Breast epithelium (tissue), 4 donors: ENCODE data around the gene SNTG2. TPM values are rescaled to one million over a fixed set of nuclear protein-coding genes. Genes with fewer than 3 reads are reported as not detected.

Experiments
- DNase-seq, 2 donors: peaks; one replicate each; pipeline ENCODE4 v3.0.0-alpha.2; 2019; ENCODE audit warnings: low spot score in 2 of 2
- H3K27ac ChIP-seq, 2 donors: fragments of 200-600 bp; sonication (generic) in 1 of 2; one replicate each; pipeline ENCODE4 v1.5.1; 2016 to 2019; ENCODE audit warnings: mild to moderate bottlenecking in 1 of 2
- H3K27me3 ChIP-seq, 2 donors: fragments of 200-600 bp; sonication (generic) in 1 of 2; one replicate each; pipeline versions ENCODE4 v1.5.1 to v1.6.0; 2017 to 2019; ENCODE audit warnings: control low read depth in 1 of 2, mild to moderate bottlenecking in 1 of 2
- H3K36me3 ChIP-seq: fragments of 200-600 bp; one replicate; pipeline ENCODE4 v1.5.1; 2019
- H3K4me1 ChIP-seq, 2 donors: fragments of 200-600 bp; sonication (generic); one replicate each; pipeline ENCODE4 v1.5.1; 2016 to 2019; ENCODE audit warnings: control low read depth in 1 of 2
- H3K4me3 ChIP-seq, 3 donors: fragments of 200-600 bp; sonication (generic); 1 replicate in 2 of 3; 2 replicates in 1 of 3; pipeline ENCODE4 v1.5.1; 2016 to 2019; ENCODE audit warnings: mild to moderate bottlenecking in 3 of 3, moderate library complexity in 2 of 3
- H3K9me3 ChIP-seq, 2 donors: fragments of 200-600 bp; sonication (generic) in 1 of 2; one replicate each; pipeline ENCODE4 v1.5.1; 2016 to 2019; ENCODE audit warnings: control low read depth in 1 of 2
- POLR2A ChIP-seq: fragments of 450-650 bp; IDR thresholded peaks from one replicate; pipeline ENCODE4 v1.6.1; 2016; ENCODE audit warnings: antibody characterized with exemption, mild to moderate bottlenecking, moderate library complexity
- POLR2AphosphoS5 ChIP-seq, 3 donors: sonication (generic); formaldehyde crosslinking; IDR thresholded peaks; one replicate each; pipeline ENCODE4 v1.6.1; 2017; ENCODE audit warnings: antibody characterized with exemption in 3 of 3
- intact Hi-C: fragments of 100-400 bp; cut with DNase I; formaldehyde crosslinking; loops from one replicate; pipeline ENCODE4 v1.15.1; 2023; ENCODE audit warnings: low total_unique reads
- total RNA-seq, 3 donors: library from RNA; depleted of rRNA; stranded (reverse); fragments of >200 nt; gene quantifications; one replicate each; pipeline ENCODE4 v1.1.0, GENCODE V29; 2016
- TF ChIP-seq, protein P1 (sequence below), 3 donors: fragments of 450-650 bp; IDR thresholded peaks; one replicate each; pipeline ENCODE4 v1.5.1; 2016 to 2017; ENCODE audit warnings: antibody characterized with exemption in 3 of 3, mild to moderate bottlenecking in 3 of 3, moderate library complexity in 3 of 3

The SNTG2 gene
- total RNA-seq, 3 donors from 2014 or later: 4.6 to 7.4 (median 6.0) TPM

DNA sequence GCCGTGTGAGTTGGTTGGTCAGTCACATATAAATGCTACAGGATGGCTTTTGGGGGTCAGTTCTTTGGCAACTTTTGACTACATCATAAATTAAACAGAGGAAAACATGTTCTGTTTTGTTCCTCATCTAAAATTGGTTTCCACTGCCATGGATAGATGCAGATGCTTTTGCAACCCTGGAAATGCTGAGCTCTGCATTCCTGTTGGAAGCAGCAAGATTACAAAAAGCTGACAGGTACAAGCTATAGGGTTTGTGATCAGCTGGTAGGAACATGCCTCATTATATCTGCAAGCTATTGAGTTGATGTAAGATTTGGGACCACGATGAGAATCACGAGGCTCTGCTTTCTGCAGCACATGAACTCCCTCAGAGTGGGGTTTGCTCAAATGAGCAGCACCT, 255.2 kb downstream of the SNTG2 start:
- DNase-seq: no peak

DNA sequence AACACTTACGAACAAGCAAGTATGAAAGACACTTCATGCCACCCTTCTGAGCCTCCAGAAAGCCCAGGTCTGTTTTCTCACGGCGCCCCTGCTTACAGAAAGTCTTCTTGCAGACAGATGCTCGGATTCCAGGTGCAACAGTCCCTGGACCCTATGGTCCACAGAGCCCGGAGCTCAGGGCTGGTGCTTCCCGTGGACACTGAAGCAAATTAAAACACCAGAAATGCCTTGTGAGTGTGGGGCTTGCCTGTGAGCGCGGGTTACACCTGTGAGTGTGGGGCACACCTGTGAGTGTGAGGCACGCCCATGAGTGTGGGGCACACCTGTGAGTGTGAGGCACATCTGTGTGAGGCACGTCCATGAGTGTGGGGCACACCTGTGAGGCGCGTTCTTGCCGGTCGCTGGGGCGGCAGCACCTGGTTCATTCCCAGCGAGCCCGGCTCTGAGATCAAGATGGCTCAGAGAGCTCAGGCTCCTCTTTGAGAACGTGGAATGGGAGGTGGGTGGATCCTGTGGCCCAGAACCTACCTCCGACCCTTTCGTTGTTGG, 257.4 kb downstream of the SNTG2 start:
- TF ChIP-seq POLR2A (no peak), POLR2AphosphoS5 (IDR thresholded peaks at IDR 0.05) (no peak)
- TF ChIP-seq, protein P1, sequence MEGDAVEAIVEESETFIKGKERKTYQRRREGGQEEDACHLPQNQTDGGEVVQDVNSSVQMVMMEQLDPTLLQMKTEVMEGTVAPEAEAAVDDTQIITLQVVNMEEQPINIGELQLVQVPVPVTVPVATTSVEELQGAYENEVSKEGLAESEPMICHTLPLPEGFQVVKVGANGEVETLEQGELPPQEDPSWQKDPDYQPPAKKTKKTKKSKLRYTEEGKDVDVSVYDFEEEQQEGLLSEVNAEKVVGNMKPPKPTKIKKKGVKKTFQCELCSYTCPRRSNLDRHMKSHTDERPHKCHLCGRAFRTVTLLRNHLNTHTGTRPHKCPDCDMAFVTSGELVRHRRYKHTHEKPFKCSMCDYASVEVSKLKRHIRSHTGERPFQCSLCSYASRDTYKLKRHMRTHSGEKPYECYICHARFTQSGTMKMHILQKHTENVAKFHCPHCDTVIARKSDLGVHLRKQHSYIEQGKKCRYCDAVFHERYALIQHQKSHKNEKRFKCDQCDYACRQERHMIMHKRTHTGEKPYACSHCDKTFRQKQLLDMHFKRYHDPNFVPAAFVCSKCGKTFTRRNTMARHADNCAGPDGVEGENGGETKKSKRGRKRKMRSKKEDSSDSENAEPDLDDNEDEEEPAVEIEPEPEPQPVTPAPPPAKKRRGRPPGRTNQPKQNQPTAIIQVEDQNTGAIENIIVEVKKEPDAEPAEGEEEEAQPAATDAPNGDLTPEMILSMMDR (IDR thresholded peaks at IDR 0.05): no peak
- no peaks in the 10 kb centered on the region for H3K4me1 ChIP-seq
- no peaks in the 10 kb centered on the region for H3K27me3 ChIP-seq
- no peak overlapping the region for H3K4me3 ChIP-seq
- H3K27ac ChIP-seq: no peak overlapping the region
- H3K9me3 ChIP-seq: no peaks in the 10 kb centered on the region
- intact Hi-C loops: loop anchor here (2.0 kb wide), 1 partner anchor 13 kb away; no protein-coding TSS in a partner anchor
- no peaks in the 10 kb centered on the region for H3K36me3 ChIP-seq
- DNase-seq: no peak

More for the DNA sequence above, 255.2 kb downstream of the SNTG2 start:
- TF ChIP-seq POLR2AphosphoS5 (IDR thresholded peaks at IDR 0.05) (no peak), POLR2A (no peak)
- TF ChIP-seq, protein P1 (IDR thresholded peaks at IDR 0.05): no peak
- Histone ChIP-seq H3K27me3 (no peaks in the 10 kb centered on the region), H3K4me1 (no peaks in the 10 kb centered on the region), H3K4me3 (no peak overlapping the region), H3K27ac (no peak overlapping the region), H3K9me3 (peaks cover 0 to 10% of the 10 kb centered on the region in 2 donors), H3K36me3 (no peaks in the 10 kb centered on the region)
- intact Hi-C loops: no loop called here

DNA sequence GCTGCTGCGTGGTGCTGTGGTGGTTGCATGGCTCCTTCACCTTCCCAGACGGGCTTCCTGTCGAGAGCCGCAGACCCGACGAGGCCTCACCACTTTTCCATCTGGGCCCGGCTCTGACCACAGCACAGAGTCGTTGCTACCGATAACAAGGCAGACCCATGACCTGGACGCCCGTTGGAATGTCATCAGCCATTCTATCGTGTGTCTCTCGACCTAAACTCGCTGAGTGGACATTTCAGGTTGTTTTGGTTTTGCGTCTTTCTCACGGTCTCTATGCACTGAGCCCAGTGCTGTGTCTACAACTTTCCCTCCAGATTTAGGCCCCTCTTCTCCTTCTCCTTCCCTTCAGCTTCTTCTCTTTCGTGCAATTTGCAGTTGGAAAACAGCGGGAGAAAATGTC, 257.9 kb downstream of the SNTG2 start:
- Histone ChIP-seq H3K27ac (no peak overlapping the region), H3K27me3 (no peaks in the 10 kb centered on the region), H3K4me1 (no peaks in the 10 kb centered on the region), H3K4me3 (no peak overlapping the region), H3K36me3 (no peaks in the 10 kb centered on the region), H3K9me3 (peaks cover 2% of the 10 kb centered on the region in 2 donors)
- TF ChIP-seq POLR2A (no peak), POLR2AphosphoS5 (IDR thresholded peaks at IDR 0.05) (no peak)
- TF ChIP-seq, protein P1 (IDR thresholded peaks at IDR 0.05): no peak
- DNase-seq: no peak
- intact Hi-C loops: loop anchor here (2.0 kb wide), 1 partner anchor 14 kb away; no protein-coding TSS in a partner anchor

DNA sequence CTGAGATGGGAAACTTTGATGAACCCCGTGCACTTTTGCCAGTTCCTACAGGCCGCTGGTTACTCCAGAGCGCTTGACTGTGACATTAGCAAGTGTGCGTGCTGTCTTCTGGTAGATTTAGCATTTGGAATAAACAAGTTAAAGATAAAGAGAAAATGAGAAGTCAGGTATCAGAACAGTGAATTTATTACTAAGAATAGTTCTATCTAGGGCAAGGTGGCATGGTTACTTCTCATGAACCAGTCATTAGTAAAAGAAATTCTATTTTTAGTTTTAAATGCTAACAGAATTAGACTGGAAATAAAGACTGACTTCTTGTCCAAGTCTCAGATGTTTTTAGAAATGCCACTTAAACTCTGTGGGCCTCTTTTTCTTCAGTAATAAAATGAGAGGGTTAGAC, 258.6 kb downstream of the SNTG2 start:
- Histone ChIP-seq H3K4me3 (no peak overlapping the region), H3K4me1 (no peaks in the 10 kb centered on the region), H3K27ac (no peak overlapping the region), H3K36me3 (no peaks in the 10 kb centered on the region), H3K9me3 (peaks cover 3 to 8% of the 10 kb centered on the region in 2 donors), H3K27me3 (no peaks in the 10 kb centered on the region)
- DNase-seq: no peak
- TF ChIP-seq POLR2AphosphoS5 (IDR thresholded peaks at IDR 0.05): no peak
- TF ChIP-seq, protein P1 (IDR thresholded peaks at IDR 0.05): no peak
- no peak for TF ChIP-seq POLR2A
- intact Hi-C loops: loop anchor here (2.0 kb wide), 1 partner anchor 14 kb away; no protein-coding TSS in a partner anchor

DNA sequence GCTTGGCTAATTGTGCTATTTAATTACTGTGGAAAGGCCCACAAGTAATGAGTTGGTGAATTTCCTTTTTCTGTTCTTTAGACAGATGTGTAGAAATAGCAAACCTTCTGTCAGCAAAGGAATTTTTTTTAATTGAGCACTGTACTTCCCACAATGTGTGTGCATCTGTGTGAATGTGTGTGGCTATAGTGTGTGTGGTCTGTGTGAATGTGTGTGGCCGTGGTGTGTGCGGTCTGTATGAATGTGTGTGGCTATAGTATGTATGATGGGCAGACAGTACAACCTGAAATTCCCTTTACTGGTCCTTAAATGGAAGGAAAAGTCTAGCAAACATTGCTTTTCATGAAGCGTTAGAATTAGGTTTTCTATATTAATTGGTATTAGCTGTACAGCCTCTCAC, 259.1 kb downstream of the SNTG2 start:
- TF ChIP-seq POLR2AphosphoS5 (IDR thresholded peaks at IDR 0.05): no peak
- TF ChIP-seq, protein P1 (IDR thresholded peaks at IDR 0.05): no peak
- TF ChIP-seq POLR2A: no peak
- Histone ChIP-seq H3K36me3 (no peaks in the 10 kb centered on the region), H3K27ac (no peak overlapping the region), H3K4me1 (no peaks in the 10 kb centered on the region), H3K27me3 (no peaks in the 10 kb centered on the region), H3K9me3 (peaks cover 3 to 8% of the 10 kb centered on the region in 2 donors), H3K4me3 (no peak overlapping the region)
- DNase-seq: no peak
- intact Hi-C loops: loop anchor here (2.0 kb wide), 1 partner anchor 15 kb away; no protein-coding TSS in a partner anchor
